ENCODE measurements around the gene ASIC4.

The ASIC4 gene

GRCh38 chr2:219567791-219568361 is 53.6 kb downstream of the ASIC4 start:
- no peak for DNase-seq (ENCODE audit: low read depth)

GRCh38 chr2:219569041-219569440 is 54.8 kb downstream of the ASIC4 start:
- no peak for DNase-seq (ENCODE audit: low read depth)

GRCh38 chr2:219569635-219570034 is 55.4 kb downstream of the ASIC4 start:
- no peak for DNase-seq (ENCODE audit: low read depth)

GRCh38 chr2:219570194-219570923 is 56.1 kb downstream of the ASIC4 start:
- DNase-seq (ENCODE audit: low read depth) = no peak

GRCh38 chr2:219570924-219571310 is 56.6 kb downstream of the ASIC4 start:
- DNase-seq (ENCODE audit: low read depth) = no peak

- DNase-seq (ENCODE audit: low read depth) = no peak
Measured at GRCh38 chr2:219571311-219572236, 57.3 kb downstream of the ASIC4 start, which contains the start of gene OBSL1. OBSL1 (minus strand) TSS chr2:219571539; CDS start chr2:219571232, 307 bp downstream.

GRCh38 chr2:219572237-219573001 is 58.1 kb downstream of the ASIC4 start, which contains the start of gene INHA:
INHA (plus strand) TSS chr2:219572310; CDS start chr2:219572375, 65 bp downstream.
- DNase-seq (ENCODE audit: low read depth) = no peak

- DNase-seq (ENCODE audit: low read depth) = no peak
Measured at GRCh38 chr2:219573166-219573565, 58.9 kb downstream of the ASIC4 start.

- DNase-seq (ENCODE audit: low read depth) = no peak
Measured at GRCh38 chr2:219574484-219575311, 60.4 kb downstream of the ASIC4 start.

- no peak for DNase-seq (ENCODE audit: low read depth)
Measured at GRCh38 chr2:219575566-219576504, 61.6 kb downstream of the ASIC4 start.

GRCh38 chr2:219576505-219577388 is 62.5 kb downstream of the ASIC4 start:
- no peak for DNase-seq (ENCODE audit: low read depth)

GRCh38 chr2:219578811-219579613 is 64.7 kb downstream of the ASIC4 start:
- DNase-seq (ENCODE audit: low read depth) = no peak

GRCh38 chr2:219581346-219581745 is 67.1 kb downstream of the ASIC4 start:
- DNase-seq (ENCODE audit: low read depth) = no peak
